GM12878 (cell line): Measurements from ENCODE around the gene ABL1. TPM values are rescaled to one million over a fixed set of nuclear protein-coding genes. Genes with fewer than 3 reads are reported as not detected.

Experiments
- ATAC-seq: fragments of 200-7000 bp; cut with Tn5 transposase; 3 replicates; pipeline ENCODE4 v1.9.1; 2020; ENCODE audit warnings: mild to moderate bottlenecking, moderate library complexity
- BruUV-seq: library from RNA; stranded (reverse); fragments of 400-500 nt; replicated peaks from 2 replicates; lab custom pipeline; 2021; lab: Mats Ljungman, UMichigan
- CTCF ChIA-PET: fragments of 300-600 bp; sonication (Branson Sonifier 250); formaldehyde crosslinking; extraction: SDS; loops from one replicate; lab custom pipeline; 2021; ENCODE audit warnings: inconsistent platforms; lab: Yijun Ruan, JAX
- POLR2A ChIA-PET: fragments of 350-600 bp; formaldehyde crosslinking; extraction: SDS; loops from one replicate; lab custom pipeline; 2021; ENCODE audit warnings: inconsistent platforms; lab: Charles Lee
- RAD21 ChIA-PET: fragments of 300-600 bp; sonication (Branson Sonifier 250); formaldehyde crosslinking; loops from one replicate; lab custom pipeline; 2023; ENCODE audit warnings: antibody characterized with exemption; ENCODE audit not compliant: unreplicated experiment; lab: Charles Lee
- SMC1A ChIA-PET: fragments of 300-600 bp; sonication (Branson Sonifier 250); formaldehyde crosslinking; loops from one replicate; lab custom pipeline; 2023; ENCODE audit not compliant: unreplicated experiment, uncharacterized antibody; lab: Charles Lee
- DNase-seq: peaks from one replicate; pipeline ENCODE4 v3.0.0-alpha.2; 2011; ENCODE audit warnings: low read depth, low spot score
- FAIRE-seq: peaks from 3 replicates; lab custom pipeline; 2011; peaks lifted over from hg19 to GRCh38; lab: Jason Lieb, UNC
- H2AFZ ChIP-seq: 2 replicates; pipeline ENCODE4 v1.6.0; 2011; ENCODE audit warnings: low read depth, low read length, control low read depth; ENCODE audit not compliant: control insufficient read depth
- H3K27ac ChIP-seq: 2 replicates; pipeline ENCODE4 v1.5.1; 2011; ENCODE audit warnings: control low read depth; ENCODE audit not compliant: control insufficient read depth, insufficient read depth
- H3K27me3 ChIP-seq, 2 experiments: replicated peaks in 1 of 2; 2 replicates each; pipeline versions ENCODE4 v1.6.0 to v1.6.1; 2011; ENCODE audit warnings: low read length in 1 of 2; ENCODE audit not compliant: control insufficient read depth in 2 of 2, insufficient read depth in 2 of 2
- H3K36me3 ChIP-seq, 2 experiments: 2 replicates each; pipeline ENCODE4 v1.5.1; 2011; ENCODE audit warnings: low read length in 1 of 2; ENCODE audit not compliant: control insufficient read depth in 2 of 2, insufficient read depth in 2 of 2
- H3K4me1 ChIP-seq: 2 replicates; pipeline ENCODE4 v1.6.1; 2011; ENCODE audit warnings: mild to moderate bottlenecking, low read length, moderate library complexity, mixed read lengths; ENCODE audit not compliant: control insufficient read depth, insufficient read depth
- H3K4me2 ChIP-seq: 2 replicates; pipeline ENCODE4 v1.6.0; 2011; ENCODE audit warnings: control low read depth; ENCODE audit not compliant: control insufficient read depth, insufficient read depth
- H3K4me3 ChIP-seq: fragments of 200-600 bp; sonication (generic); 2 replicates; pipeline ENCODE4 v1.5.1; 2016
- H3K79me2 ChIP-seq: 2 replicates; pipeline ENCODE4 v1.6.0; 2011; ENCODE audit warnings: low read length; ENCODE audit not compliant: control insufficient read depth, insufficient read depth
- H3K9ac ChIP-seq: 2 replicates; pipeline ENCODE4 v1.8.0; 2011; ENCODE audit warnings: low read length, control low read depth, mixed read lengths; ENCODE audit not compliant: control insufficient read depth, insufficient read depth
- H3K9me3 ChIP-seq: replicated peaks from 3 replicates; pipeline ENCODE4 v1.5.1; 2011; ENCODE audit warnings: mild to moderate bottlenecking, low read length; ENCODE audit not compliant: control insufficient read depth, insufficient read depth
- H4K20me1 ChIP-seq: 2 replicates; pipeline ENCODE4 v1.6.0; 2011; ENCODE audit not compliant: control insufficient read depth, insufficient read depth
- FOXM1 ChIP-seq: IDR thresholded peaks from 2 replicates; pipeline ENCODE4 v1.6.1; 2012; ENCODE audit warnings: low read depth, mild to moderate bottlenecking, inconsistent platforms, low read length, moderate library complexity
- NFIC ChIP-seq: IDR thresholded peaks from 2 replicates; pipeline ENCODE4 v1.6.1; 2012; ENCODE audit warnings: low read depth, mild to moderate bottlenecking, inconsistent platforms, low read length, moderate library complexity
- NFYB ChIP-seq: IDR thresholded peaks from 2 replicates; pipeline ENCODE4 v1.6.1; 2011; ENCODE audit warnings: low read depth, mild to moderate bottlenecking, low read length, improper control_type of control experiment, moderate library complexity; ENCODE audit not compliant: insufficient read depth
- NR2C2 ChIP-seq: IDR thresholded peaks from 2 replicates; pipeline ENCODE4 v1.6.1; 2011; ENCODE audit warnings: borderline replicate concordance, low read depth; ENCODE audit not compliant: control insufficient read depth, insufficient read length
- SMARCA5 ChIP-seq: fragments of 450-650 bp; IDR thresholded peaks from 2 replicates; pipeline ENCODE4 v1.6.1; 2017; ENCODE audit warnings: mild to moderate bottlenecking
- SREBF1 ChIP-seq: IDR thresholded peaks from 2 replicates; pipeline ENCODE4 v1.6.1; 2012; ENCODE audit warnings: mild to moderate bottlenecking, low read length
- TARDBP ChIP-seq: IDR thresholded peaks from 2 replicates; pipeline ENCODE4 v1.6.1; 2016; ENCODE audit warnings: borderline replicate concordance
- ZNF384 ChIP-seq: IDR thresholded peaks from 2 replicates; pipeline ENCODE4 v1.6.1; 2012; ENCODE audit warnings: low read depth, mild to moderate bottlenecking, low read length, improper control_type of control experiment, borderline replicate concordance
- WGBS: methylation state at CpG from one replicate; pipeline ENCODE4 v1.1.6; 2016; ENCODE audit warnings: low lambda C conversion rate; ENCODE audit not compliant: insufficient replicate concordance, insufficient coverage; ENCODE audit errors: missing lambda C conversion rate; 5-methylcytosine and 5-hydroxymethylcytosine counted together
- in situ Hi-C: fragments of 300-500 bp; cut with MboI; formaldehyde crosslinking; loops from 9 replicates; pipeline ENCODE4 v1.14.3; 2018; ENCODE audit warnings: mixed read lengths
- intact Hi-C: fragments of 100-400 bp; cut with micrococcal nuclease; formaldehyde crosslinking; loops from one replicate; pipeline ENCODE4 v1.14.2; 2022; ENCODE audit not compliant: unreplicated experiment
- polyA plus RNA-seq, 11 experiments: library from polyadenylated mRNA; depleted of rRNA in 4 of 11; unstranded in 6 of 11; stranded (reverse) in 5 of 11; fragments of >200 nt; fragmentation: Nextera tagmentation in 4 of 11; fragmentation: Illumina TruSeq in 1 of 11; extraction: Ambion mirVana in 4 of 11; extraction: Trizol in 1 of 11; gene quantifications; 1 replicate in 1 of 11; 2 replicates in 10 of 11; pipeline versions ENCODE4 v1.2.1 to v1.2.3, GENCODE V29; 2011 to 2016; ENCODE audit warnings: inconsistent platforms in 2 of 11, missing spikeins in 2 of 11, low read depth in 1 of 11
- total RNA-seq, 4 experiments: library from RNA; depleted of rRNA in 3 of 4; stranded (reverse); fragments of >200 nt in 3 of 4; fragmentation: Illumina TruSeq in 1 of 4; extraction: Trizol in 1 of 4; gene quantifications; 2 replicates each; pipeline versions ENCODE4 v1.2.1 to v1.2.3, GENCODE V29; 2013 to 2021
- TF ChIP-seq, protein P1 (sequence below): IDR thresholded peaks from 2 replicates; pipeline ENCODE4 v1.6.1; 2012; ENCODE audit warnings: improper control_type of control experiment, low read depth, low read length; ENCODE audit not compliant: insufficient replicate concordance

Gene ABL1
- total and polyA plus RNA-seq, 10 of the 15 experiments (the other 5 are each of a cell fraction or from before 2014, with no cell fraction given): 0.79 to 51.5 (median 16.3) TPM

DNA sequence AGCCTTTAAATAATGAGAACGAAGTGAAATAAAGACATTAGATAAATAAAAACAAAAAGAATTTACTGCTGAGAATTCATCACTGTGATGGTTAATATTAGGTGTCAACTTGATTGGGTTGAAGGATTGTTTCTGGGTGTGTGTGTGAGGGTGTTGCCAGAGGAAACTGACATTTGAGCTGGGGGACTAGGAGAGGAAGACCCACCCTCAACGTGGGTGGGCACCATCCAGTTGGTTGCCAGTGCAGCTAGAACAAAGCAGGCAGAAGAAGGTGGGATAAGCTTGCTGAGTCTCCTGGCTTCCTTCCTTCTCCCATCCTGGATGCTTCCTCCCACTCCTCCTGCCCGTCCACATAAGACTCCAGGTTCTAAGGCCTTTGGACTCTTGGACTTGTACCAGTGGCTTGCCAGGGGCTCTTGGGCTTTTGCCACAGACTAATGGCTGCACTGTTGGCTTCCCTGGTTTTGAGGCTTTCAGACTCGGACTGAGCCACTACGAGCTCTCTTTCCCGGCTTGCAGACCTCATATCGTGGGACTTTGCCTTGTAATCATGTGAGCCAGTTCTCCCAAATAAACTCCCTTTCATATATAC is 43.7 kb upstream of the ABL1 start:
- Histone ChIP-seq H4K20me1 (no peaks in the 10 kb centered on the region), H3K27me3 (no peaks in the 10 kb centered on the region), H3K4me3 (no peak overlapping the region), H3K9me3 (peaks cover 3% of the 10 kb centered on the region; the same call in 2 of the 3 replicates), H2AFZ (no peak overlapping the region)
- in situ Hi-C loops: no loop called here
- intact Hi-C loops: no loop called here
- RAD21 ChIA-PET: interaction anchor here (1.1 kb wide), 1 partner anchor 74 kb away, joined by 6 read pairs; no protein-coding TSS in a partner anchor
- WGBS: 66% methylated on average over 7 of the region's 7 CpGs
- TF ChIP-seq NFYB (no peak), FOXM1 (no peak), NFIC (no peak)
- TF ChIP-seq, all 136 proteins: peak for 0
- FAIRE-seq (no peak), DNase-seq (no peak), ATAC-seq (no peak)
- Histone ChIP-seq H3K9ac (no peak overlapping the region), H3K4me2 (peak overlapping the region; percentile 4; the same call in 1 of the 2 replicates), H3K79me2 (peaks cover 2% of the 10 kb centered on the region), H3K27ac (peak overlapping the region; percentile 65), H3K36me3 (no peaks in the 10 kb centered on the region), H3K4me1 (peaks cover 18% of the 10 kb centered on the region; the same call in 1 of the 2 replicates)
- POLR2A ChIA-PET: interaction anchor here (0.6 kb wide), 1 partner anchor 1852 kb away, joined by 3 read pairs; no protein-coding TSS in a partner anchor
- SMC1A ChIA-PET: interaction anchor here (1.0 kb wide), 2 partner anchors 19 to 71 kb away, joined by 3 read pairs; no protein-coding TSS in a partner anchor
- BruUV-seq: no TSS peak
- CTCF ChIA-PET: no interaction called here

GRCh38 chr9:130793589-130793988 is 41.5 kb upstream of the ABL1 start:
- no peaks in the 10 kb centered on the region for H3K36me3 ChIP-seq
- RAD21 ChIA-PET: no interaction called here
- H3K4me2 ChIP-seq: no peak overlapping the region
- no peak overlapping the region for H3K9ac ChIP-seq
- no peak overlapping the region for H2AFZ ChIP-seq
- 99% methylated on average over 7 of the region's 7 CpGs for WGBS
- SMC1A ChIA-PET: interaction anchor here (1.0 to 1.6 kb wide), 2 partner anchors 13 to 78 kb away, joined by 3 to 4 read pairs; no protein-coding TSS in a partner anchor
- CTCF ChIA-PET: no interaction called here
- in situ Hi-C loops (no loop called here), intact Hi-C loops (no loop called here)
- H3K9me3 ChIP-seq: peaks cover 3% of the 10 kb centered on the region; the same call in 2 of the 3 replicates
- no peaks in the 10 kb centered on the region for H4K20me1 ChIP-seq
- H3K79me2 ChIP-seq: peaks cover 2% of the 10 kb centered on the region
- H3K4me1 ChIP-seq: peaks cover 18% of the 10 kb centered on the region; the same call in 1 of the 2 replicates
- DNase-seq (no peak), FAIRE-seq (no peak), ATAC-seq (no peak)
- TF ChIP-seq, protein P1, sequence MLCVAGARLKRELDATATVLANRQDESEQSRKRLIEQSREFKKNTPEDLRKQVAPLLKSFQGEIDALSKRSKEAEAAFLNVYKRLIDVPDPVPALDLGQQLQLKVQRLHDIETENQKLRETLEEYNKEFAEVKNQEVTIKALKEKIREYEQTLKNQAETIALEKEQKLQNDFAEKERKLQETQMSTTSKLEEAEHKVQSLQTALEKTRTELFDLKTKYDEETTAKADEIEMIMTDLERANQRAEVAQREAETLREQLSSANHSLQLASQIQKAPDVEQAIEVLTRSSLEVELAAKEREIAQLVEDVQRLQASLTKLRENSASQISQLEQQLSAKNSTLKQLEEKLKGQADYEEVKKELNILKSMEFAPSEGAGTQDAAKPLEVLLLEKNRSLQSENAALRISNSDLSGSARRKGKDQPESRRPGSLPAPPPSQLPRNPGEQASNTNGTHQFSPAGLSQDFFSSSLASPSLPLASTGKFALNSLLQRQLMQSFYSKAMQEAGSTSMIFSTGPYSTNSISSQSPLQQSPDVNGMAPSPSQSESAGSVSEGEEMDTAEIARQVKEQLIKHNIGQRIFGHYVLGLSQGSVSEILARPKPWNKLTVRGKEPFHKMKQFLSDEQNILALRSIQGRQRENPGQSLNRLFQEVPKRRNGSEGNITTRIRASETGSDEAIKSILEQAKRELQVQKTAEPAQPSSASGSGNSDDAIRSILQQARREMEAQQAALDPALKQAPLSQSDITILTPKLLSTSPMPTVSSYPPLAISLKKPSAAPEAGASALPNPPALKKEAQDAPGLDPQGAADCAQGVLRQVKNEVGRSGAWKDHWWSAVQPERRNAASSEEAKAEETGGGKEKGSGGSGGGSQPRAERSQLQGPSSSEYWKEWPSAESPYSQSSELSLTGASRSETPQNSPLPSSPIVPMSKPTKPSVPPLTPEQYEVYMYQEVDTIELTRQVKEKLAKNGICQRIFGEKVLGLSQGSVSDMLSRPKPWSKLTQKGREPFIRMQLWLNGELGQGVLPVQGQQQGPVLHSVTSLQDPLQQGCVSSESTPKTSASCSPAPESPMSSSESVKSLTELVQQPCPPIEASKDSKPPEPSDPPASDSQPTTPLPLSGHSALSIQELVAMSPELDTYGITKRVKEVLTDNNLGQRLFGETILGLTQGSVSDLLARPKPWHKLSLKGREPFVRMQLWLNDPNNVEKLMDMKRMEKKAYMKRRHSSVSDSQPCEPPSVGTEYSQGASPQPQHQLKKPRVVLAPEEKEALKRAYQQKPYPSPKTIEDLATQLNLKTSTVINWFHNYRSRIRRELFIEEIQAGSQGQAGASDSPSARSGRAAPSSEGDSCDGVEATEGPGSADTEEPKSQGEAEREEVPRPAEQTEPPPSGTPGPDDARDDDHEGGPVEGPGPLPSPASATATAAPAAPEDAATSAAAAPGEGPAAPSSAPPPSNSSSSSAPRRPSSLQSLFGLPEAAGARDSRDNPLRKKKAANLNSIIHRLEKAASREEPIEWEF: no peak
- TF ChIP-seq SMARCA5 (no peak), SREBF1 (no peak), TARDBP (no peak), NR2C2 (no peak), ZNF384 (no peak)
- H3K27ac ChIP-seq: no peak overlapping the region
- no peak overlapping the region for H3K4me3 ChIP-seq
- POLR2A ChIA-PET: no interaction called here
- H3K27me3 ChIP-seq: no peaks in the 10 kb centered on the region
- BruUV-seq: no TSS peak
